Epithelial cell of proximal tubule (primary cell): Measurements from ENCODE around the gene MED9. TPM values are rescaled to one million over a fixed set of nuclear protein-coding genes. Genes with fewer than 3 reads are reported as not detected.

Experiments used
- DNase-seq: peaks from one replicate; pipeline ENCODE4 v3.0.0-alpha.2; 2011; ENCODE audit warnings: low read depth
- H3K4me3 ChIP-seq: 2 replicates; pipeline ENCODE4 v1.5.1; 2011; ENCODE audit warnings: low read depth, mild to moderate bottlenecking, low read length
- total RNA-seq: library from RNA; depleted of rRNA; stranded (reverse); fragments of >200 nt; gene quantifications from 2 replicates; pipeline ENCODE4 v1.2.3, GENCODE V29; 2015
- TF ChIP-seq, protein P1 (sequence below): conservative IDR thresholded peaks from 2 replicates; pipeline ENCODE4 v1.5.1; 2012; ENCODE audit warnings: low read depth, mild to moderate bottlenecking, low read length

Gene MED9
- total RNA-seq, 1 donor from 2014 or later = 11.8 TPM

DNA sequence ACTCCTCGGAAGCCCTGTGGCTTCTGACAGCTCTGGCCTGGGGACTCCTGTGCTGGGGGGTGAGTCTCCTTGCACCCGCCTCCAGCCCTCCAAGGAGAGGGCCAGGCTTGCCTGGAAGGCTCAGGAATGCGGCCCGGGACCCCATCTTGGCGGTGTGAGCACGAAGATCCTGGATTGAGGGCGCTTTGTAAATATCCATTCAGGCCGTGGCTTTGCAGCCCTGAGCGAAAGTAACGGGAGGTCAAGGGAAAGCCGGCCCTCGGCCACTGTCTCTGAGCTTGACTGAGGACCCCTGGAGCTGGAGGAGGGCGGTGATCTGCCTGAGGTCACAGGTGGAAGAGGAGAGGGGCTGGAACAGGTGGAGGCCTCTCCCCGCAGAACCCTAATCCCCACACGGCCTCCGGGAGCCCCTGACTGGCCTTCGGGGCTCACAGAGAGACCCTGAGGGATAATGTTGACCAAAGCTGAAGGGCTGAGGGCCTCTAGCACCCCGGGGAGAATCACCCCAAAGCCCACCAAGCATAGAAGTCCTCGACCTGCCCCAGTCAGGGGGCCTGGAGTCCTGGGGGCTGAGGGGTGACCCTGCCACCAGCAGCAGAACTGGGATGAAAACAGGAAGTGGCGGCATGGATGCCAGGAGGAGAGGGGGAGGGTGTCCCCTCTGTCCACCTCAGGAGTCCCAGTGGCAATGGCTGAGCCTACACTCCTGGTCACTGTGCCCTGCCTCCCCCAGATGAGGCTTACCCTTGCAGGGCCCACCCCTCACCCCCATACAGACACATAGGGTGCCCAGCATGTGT is 27.7 kb downstream of the MED9 start:
- DNase-seq = no peak
- TF ChIP-seq, protein P1, sequence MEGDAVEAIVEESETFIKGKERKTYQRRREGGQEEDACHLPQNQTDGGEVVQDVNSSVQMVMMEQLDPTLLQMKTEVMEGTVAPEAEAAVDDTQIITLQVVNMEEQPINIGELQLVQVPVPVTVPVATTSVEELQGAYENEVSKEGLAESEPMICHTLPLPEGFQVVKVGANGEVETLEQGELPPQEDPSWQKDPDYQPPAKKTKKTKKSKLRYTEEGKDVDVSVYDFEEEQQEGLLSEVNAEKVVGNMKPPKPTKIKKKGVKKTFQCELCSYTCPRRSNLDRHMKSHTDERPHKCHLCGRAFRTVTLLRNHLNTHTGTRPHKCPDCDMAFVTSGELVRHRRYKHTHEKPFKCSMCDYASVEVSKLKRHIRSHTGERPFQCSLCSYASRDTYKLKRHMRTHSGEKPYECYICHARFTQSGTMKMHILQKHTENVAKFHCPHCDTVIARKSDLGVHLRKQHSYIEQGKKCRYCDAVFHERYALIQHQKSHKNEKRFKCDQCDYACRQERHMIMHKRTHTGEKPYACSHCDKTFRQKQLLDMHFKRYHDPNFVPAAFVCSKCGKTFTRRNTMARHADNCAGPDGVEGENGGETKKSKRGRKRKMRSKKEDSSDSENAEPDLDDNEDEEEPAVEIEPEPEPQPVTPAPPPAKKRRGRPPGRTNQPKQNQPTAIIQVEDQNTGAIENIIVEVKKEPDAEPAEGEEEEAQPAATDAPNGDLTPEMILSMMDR = no peak
- H3K4me3 ChIP-seq = no peak overlapping the region

DNA sequence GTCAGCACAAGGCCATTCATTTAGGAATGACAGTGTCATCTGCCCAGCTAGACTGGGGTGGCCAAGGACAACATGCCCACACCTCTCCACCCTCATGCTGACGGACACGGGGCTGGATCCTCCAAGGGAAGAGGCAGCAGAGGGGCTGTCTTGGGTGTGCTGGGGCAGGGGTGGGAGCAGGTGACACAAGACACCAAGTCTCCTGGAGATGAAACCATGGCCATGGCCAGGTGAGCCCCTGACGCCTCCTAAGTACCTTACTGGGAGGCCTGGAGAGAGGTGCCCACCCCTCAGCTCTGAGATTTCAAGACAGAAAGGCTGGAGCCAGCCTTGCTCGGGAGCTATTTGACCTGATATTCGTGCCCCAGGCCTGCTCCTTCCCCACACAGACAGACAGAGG is 28.4 kb downstream of the MED9 start:
- no peak for DNase-seq
- TF ChIP-seq, protein P1 = no peak
- no peak overlapping the region for H3K4me3 ChIP-seq

DNA sequence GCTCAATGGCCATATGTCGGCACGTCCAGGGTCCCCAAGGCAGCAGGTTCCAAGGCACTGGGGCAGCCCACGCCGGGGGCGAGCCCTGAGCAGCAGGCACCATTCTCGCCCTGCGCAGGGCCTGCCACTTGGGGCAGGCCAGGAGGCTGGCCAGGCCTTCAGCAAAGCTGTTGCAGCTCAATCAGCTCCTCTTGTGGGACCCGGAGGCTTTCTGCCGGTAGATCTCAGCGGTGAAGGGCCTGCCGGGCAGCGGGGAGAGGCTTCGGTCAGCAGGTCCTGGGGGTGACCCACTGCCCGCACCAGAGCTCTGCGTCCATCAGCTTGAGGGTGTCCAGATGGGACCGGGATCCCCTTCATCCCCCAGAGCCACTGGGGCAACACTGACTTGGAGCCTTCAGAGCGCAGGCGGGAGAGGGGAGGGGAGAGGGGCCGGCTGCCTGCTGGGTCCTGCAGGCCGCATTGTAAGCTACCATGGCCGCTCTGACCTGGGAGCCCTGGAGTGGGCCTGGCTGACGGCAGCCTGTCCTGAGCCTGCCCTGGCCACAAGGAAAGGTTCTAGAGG is 28.9 kb downstream of the MED9 start:
- DNase-seq = no peak
- H3K4me3 ChIP-seq = no peak overlapping the region
- TF ChIP-seq, protein P1 = no peak

DNA sequence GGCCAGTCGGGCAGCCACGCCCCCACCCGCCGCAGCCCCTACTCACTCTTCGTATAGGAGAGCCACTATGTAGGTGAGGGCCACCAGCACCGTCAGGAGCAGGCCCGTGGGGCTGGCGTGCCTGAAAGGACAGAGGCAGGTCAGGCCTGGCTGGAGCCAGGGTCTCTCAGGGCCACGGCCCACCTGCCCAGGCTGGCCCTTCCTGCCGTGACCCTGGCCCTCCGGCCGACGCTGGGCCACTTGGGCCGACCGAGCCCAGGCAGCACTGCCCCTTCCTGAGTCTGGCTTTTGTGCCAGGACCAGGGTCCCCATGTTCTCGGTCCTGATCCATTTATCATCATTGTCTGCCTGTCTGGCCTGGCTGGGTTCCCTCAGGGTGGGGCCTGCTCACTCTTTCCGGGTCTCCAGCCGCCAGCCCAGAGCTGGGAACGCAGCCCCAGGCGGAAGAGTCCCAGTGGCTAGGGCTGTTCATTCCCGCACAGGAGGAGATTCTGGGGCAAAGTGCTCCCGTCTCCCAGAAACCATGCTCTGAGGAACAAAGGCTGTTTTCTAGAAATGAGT is 29.5 kb downstream of the MED9 start:
- no peak overlapping the region for H3K4me3 ChIP-seq
- TF ChIP-seq, protein P1 = no peak
- no peak for DNase-seq

DNA sequence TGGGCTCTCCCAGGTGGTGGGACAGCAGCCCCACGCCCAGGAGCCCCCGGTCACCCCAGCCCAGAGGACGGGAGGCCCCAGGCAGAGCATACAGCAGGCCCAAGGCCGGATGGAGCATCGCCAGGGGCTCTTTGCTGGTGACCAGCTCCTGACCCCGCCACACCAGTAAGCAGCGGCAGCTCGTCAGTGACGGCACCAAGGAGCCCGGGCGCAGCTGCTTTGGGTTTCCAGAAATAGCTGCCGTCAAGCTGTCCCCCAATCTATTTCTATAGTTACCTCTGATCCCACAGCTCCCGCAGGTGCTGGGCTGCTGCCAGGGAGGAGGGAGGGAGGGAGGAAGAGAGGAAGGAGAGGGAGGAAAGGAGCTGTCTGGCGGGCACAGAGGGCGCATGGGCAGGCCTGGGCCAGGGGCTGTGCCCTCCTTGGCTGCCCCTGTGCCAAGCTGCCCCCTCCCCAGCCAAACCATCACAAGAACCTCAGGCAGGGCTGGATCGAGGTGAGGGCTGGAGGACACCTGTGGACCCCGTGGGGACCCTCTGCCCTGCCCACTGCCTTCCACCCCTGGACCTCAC is 30.2 kb downstream of the MED9 start:
- no peak for DNase-seq
- TF ChIP-seq, protein P1 = no peak
- H3K4me3 ChIP-seq = no peak overlapping the region

DNA sequence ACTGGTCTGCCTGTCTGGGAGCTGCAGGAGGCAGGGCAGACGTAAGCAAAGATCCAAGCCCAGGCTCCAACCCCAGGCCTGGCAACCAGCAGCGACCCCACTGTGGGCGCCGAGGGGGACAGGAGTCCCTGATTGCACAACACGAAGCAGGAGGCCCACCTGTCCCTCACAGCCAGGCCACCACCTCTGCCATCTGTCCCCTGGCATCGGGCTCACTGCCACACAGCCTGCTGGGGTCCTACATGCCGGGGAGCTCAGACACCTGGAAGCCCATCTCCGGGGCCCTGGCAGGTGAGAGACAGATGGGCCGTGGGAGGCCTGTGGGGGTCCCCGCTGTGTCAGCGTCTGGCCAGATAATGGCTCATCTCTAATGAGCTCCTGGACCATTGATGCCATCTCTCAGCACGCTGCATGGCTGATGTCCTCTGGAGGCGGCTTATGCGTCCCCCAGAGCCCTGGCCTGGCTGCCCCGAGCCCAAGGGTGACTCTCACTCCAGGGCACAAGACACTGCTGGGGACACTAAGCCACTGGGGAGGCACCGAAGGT is 30.7 kb downstream of the MED9 start:
- TF ChIP-seq, protein P1 = no peak
- H3K4me3 ChIP-seq = no peak overlapping the region
- DNase-seq = no peak
